HG02588 (cell line): ENCODE data around the gene NR6A1.
"Not testable (repeated sequence)": the region's sequence is repeated elsewhere in the genome, so short reads cannot be mapped to it uniquely, and the experiment has no call there.

Source experiments
- ATAC-seq: cut with Tn5 transposase; IDR thresholded peaks from one replicate; pipeline ENCODE4 v1.9.1; 2021; ENCODE audit warnings: mild to moderate bottlenecking, moderate library complexity; ENCODE audit not compliant: unreplicated experiment

NR6A1 gene

GRCh38 chr9:124621371-124622328, 149.5 kb downstream of the NR6A1 start:
- no peak for ATAC-seq

DNA sequence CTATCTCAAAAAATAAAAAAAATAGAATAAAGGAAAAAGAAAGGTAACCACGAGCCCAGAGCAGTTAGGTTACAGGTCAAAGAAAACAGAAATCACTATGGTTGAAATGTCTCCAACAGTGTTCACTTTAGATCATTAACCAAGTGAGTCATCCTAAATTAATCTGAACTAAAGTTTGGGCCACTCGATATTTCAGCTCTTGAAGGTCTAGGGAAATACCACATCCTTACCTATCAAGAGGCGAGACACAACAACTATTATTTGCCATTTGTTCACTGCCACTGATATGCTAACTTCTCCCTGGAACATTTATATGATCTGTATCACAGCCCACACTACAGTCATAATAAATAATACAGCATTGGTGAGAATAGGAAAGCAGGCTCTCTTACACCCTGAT, 152.6 kb downstream of the NR6A1 start:
- ATAC-seq, result no peak

DNA sequence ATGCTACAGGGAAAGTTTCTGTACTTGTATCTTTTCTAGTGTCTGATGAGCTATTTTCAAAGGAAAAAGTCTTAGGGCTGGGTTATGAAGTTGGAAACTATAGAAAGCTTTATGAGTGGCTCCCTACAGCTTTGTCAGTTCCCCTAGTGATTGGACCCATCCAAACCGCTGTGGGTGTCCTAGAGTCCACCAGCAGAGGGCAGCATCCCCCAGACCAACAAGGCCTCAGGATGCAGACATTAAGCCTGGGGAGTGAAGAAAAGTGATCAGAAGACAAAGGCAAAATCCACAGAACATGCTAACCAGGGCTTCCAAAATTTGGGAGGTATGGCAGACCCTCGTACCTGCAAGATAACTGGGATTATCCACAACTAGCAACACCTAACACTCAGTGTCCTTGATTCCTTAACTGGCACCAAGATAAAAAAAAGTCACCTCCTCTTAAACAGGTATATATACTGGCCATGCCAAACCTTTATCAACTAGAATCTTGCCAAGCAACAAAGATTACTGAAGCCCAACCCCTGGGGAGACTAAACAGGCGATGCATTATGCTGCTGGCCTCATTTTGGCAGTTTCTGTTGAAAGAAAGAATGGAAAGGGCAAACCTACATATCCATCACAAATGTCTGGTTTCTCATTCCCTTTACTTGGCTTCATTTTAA, 153.5 kb downstream of the NR6A1 start:
- no peak for ATAC-seq

- no peak for ATAC-seq
Observed at GRCh38 chr9:124616961-124617360, 154.2 kb downstream of the NR6A1 start.

- not testable (repeated sequence) for ATAC-seq
Observed at GRCh38 chr9:124615840-124616239, 155.3 kb downstream of the NR6A1 start.

GRCh38 chr9:124615100-124615742, 155.9 kb downstream of the NR6A1 start:
- no peak for ATAC-seq

DNA sequence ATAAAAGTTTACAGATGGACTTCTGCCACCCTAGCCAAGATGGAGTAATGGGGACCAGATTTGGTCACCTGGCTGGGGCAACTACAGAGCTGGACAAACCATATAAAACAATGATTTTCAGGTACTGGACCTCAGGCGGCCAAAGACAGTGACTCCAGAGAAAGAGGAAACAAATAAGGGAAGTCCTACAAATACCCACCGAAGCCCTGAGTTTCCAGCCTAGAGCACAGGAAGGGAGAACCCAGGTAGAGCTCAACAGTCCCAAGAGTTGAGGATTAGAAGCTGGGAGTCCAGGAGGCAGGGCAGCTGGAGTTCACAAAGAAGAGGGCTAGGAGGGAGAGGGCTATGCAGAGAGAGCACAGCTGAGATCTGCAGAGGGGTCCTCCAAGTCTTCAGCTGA, 157.3 kb downstream of the NR6A1 start:
- ATAC-seq, result no peak

GRCh38 chr9:124611106-124611505, 160.0 kb downstream of the NR6A1 start:
- ATAC-seq, result no peak

GRCh38 chr9:124606027-124606426, 165.1 kb downstream of the NR6A1 start:
- ATAC-seq, result no peak

DNA sequence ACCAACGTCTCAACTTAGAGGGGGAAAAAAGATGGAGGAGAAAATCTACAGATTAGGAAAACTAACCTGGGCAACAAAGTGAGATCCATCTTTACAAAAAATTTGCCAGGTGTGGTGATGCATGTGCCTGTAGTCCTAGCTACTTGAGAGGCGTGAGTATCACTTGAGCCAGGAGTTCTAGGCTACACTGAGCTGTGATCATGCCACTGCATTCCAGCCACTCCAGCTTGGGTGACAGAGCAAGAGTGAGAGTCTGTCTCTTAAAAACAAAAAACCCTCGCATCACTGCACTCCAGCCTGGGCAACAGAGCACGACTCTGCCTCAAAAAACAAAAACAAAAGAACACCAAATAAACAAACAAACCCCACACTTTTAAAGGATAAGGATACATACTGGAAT, 165.9 kb downstream of the NR6A1 start:
- ATAC-seq, result no peak

GRCh38 chr9:124602632-124603031, 168.5 kb downstream of the NR6A1 start:
- ATAC-seq, result no peak

DNA sequence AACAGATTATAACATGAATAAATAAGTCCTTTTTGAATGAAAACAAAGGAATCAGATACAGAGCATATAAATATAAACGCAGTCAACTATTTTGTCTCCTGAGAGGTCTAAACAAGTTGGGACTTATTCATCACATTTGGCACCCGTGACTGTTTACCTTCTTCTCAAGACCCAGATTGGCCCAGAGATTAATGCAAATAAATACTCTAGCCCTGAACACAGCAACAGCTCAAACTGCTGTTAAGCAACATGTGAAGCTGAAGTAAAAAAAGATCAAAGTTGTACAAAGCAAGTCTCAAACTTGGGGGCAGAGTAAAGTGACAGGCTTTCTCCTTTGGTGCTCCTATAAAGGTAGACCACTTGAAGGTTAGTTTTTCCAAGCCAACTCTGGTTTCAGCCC, 168.9 kb downstream of the NR6A1 start:
- no peak for ATAC-seq

- no peak for ATAC-seq
Observed at GRCh38 chr9:124600407-124600806, 170.7 kb downstream of the NR6A1 start.

- ATAC-seq, result no peak
Observed at GRCh38 chr9:124599121-124599795, 171.9 kb downstream of the NR6A1 start.

GRCh38 chr9:124598048-124598447, 173.1 kb downstream of the NR6A1 start:
- ATAC-seq, result no peak

GRCh38 chr9:124596172-124596839, 174.8 kb downstream of the NR6A1 start:
- ATAC-seq, result no peak

- no peak for ATAC-seq
Observed at GRCh38 chr9:124595743-124596142, 175.4 kb downstream of the NR6A1 start.

DNA sequence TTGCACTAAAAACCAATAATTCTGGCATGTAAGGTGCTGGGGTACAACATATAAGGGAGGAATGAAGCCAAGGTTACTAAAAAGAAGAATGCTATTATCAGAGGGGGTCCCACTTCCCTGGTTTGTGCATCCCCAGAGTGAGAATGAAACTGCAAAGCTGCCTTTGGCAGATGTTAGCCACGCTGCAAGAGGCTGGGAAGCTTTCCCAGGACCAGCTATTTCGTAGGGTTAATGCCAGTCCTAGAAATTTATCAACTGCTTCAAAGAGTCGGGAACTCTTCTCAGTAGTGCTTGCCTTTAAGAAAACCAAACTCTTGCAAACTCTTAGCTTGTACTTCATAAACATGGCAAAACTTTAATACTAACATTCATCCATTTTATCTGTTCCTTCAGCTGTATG, 176.4 kb downstream of the NR6A1 start:
- ATAC-seq, result no peak

GRCh38 chr9:124594225-124594624, 176.9 kb downstream of the NR6A1 start:
- ATAC-seq, result no peak

GRCh38 chr9:124593651-124594058, 177.5 kb downstream of the NR6A1 start:
- no peak for ATAC-seq

DNA sequence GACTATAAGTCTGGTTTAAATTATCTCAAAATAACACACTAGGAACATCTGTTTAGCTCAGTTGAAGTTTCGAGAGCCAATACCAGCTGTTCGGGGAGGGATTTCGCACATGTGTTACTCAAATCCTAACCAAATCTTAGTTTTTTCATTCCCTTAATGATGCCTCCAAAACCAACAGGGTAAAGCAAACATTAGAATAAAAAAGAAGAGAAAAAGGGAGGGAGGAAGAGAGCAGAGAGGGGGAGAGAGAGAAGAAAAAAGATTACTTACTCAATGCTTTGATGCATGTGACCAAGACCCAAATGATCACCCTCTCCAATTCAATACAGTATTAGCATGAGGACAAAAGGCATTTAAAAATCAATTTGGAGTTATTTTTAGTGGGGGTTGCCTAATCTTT, 177.9 kb downstream of the NR6A1 start:
- ATAC-seq, result no peak
